Gastroesophageal sphincter (tissue), 4 donors: ENCODE measurements around the gene PDCD1. TPM values are rescaled to one million over a fixed set of nuclear protein-coding genes. Genes with fewer than 3 reads are reported as not detected.

Source experiments
- ATAC-seq: fragments of 150-250 bp; one replicate; pipeline ENCODE4 v1.9.1; 2016; ENCODE audit warnings: mild to moderate bottlenecking, moderate library complexity
- H3K27ac ChIP-seq, 4 donors: fragments of 200-600 bp; sonication (generic) in 3 of 4; 1 replicate in 3 of 4; 2 replicates in 1 of 4; pipeline ENCODE4 v1.5.1; 2016 to 2019
- H3K27me3 ChIP-seq: fragments of 200-600 bp; sonication (generic); one replicate; pipeline ENCODE4 v1.5.1; 2019
- H3K36me3 ChIP-seq, 2 donors: fragments of 200-600 bp; sonication (generic); one replicate each; pipeline ENCODE4 v1.5.1; 2019; ENCODE audit warnings: control low read depth in 1 of 2
- H3K4me1 ChIP-seq, 3 donors: fragments of 200-600 bp; sonication (generic); 1 replicate in 2 of 3; 2 replicates in 1 of 3; pipeline ENCODE4 v1.5.1; 2016 to 2019; ENCODE audit warnings: control low read depth in 2 of 3
- H3K4me3 ChIP-seq, 2 donors: fragments of 200-600 bp; sonication (generic); one replicate each; pipeline ENCODE4 v1.5.1; 2019; ENCODE audit warnings: mild to moderate bottlenecking in 1 of 2, moderate library complexity in 1 of 2
- H3K9me3 ChIP-seq, 3 donors: fragments of 200-600 bp; sonication (generic); one replicate each; pipeline ENCODE4 v1.5.1; 2017 to 2019; ENCODE audit warnings: control low read depth in 2 of 3
- CTCF ChIP-seq, 4 experiments: fragments of 200-600 bp in 2 of 4; fragments of 450-650 bp in 2 of 4; sonication (generic) in 1 of 4; IDR thresholded peaks; one replicate each; pipeline ENCODE4 v1.5.1; 2017 to 2019; ENCODE audit warnings: antibody characterized with exemption in 4 of 4, mild to moderate bottlenecking in 2 of 4, moderate library complexity in 2 of 4
- EP300 ChIP-seq: sonication (generic); formaldehyde crosslinking; IDR thresholded peaks from one replicate; pipeline ENCODE4 v1.6.1; 2017; ENCODE audit warnings: antibody characterized with exemption, mild to moderate bottlenecking
- POLR2A ChIP-seq, 2 donors: fragments of 450-650 bp; IDR thresholded peaks; one replicate each; pipeline ENCODE4 v1.6.1; 2017; ENCODE audit warnings: antibody characterized with exemption in 2 of 2, mild to moderate bottlenecking in 2 of 2, moderate library complexity in 1 of 2
- POLR2AphosphoS5 ChIP-seq: sonication (generic); formaldehyde crosslinking; IDR thresholded peaks from one replicate; pipeline ENCODE4 v1.6.1; 2017; ENCODE audit warnings: antibody characterized with exemption
- WGBS, 2 donors: methylation state at CpG; one replicate each; pipeline ENCODE4 v1.1.5; 2018; ENCODE audit warnings: low coverage in 1 of 2; 5-methylcytosine and 5-hydroxymethylcytosine counted together
- total RNA-seq, 4 donors: library from RNA; depleted of rRNA; stranded (reverse); fragments of >200 nt; gene quantifications; one replicate each; pipeline ENCODE4 v1.1.0, GENCODE V29; 2016

Gene PDCD1
- total RNA-seq, 4 donors from 2014 or later, result 0.19 to 0.54 TPM; not detected in 2

GRCh38 chr2:241901500-241902351 is 43.0 kb upstream of the PDCD1 start:
- peak overlapping the region in 1 of 2 donors; percentile 33 for H3K4me3 ChIP-seq
- TF ChIP-seq EP300, result no peak
- TF ChIP-seq CTCF (IDR thresholded peaks at IDR 0.05), result peak in 1 of 4 experiments; percentile 41
- peaks cover 0 to 25% (median 0%) of the 10 kb centered on the region in 3 donors for H3K4me1 ChIP-seq
- no peak for ATAC-seq
- H3K27me3 ChIP-seq, result peaks cover 12% of the 10 kb centered on the region
- H3K36me3 ChIP-seq, result no peaks in the 10 kb centered on the region
- 79 to 100% methylated on average over 4 to 13 of the region's 54 CpGs for WGBS, 2 donors
- H3K9me3 ChIP-seq, result no peaks in the 10 kb centered on the region
- peak overlapping the region in 1 of 4 donors; percentile 61 for H3K27ac ChIP-seq

GRCh38 chr2:241901018-241901380 is 42.3 kb upstream of the PDCD1 start:
- H3K27me3 ChIP-seq, result peaks cover 12% of the 10 kb centered on the region
- H3K27ac ChIP-seq, result no peak overlapping the region
- TF ChIP-seq EP300 (no peak), POLR2AphosphoS5 (no peak), CTCF (IDR thresholded peaks at IDR 0.05) (no peak), POLR2A (IDR thresholded peaks at IDR 0.05) (no peak)
- no peak for ATAC-seq
- H3K4me1 ChIP-seq, result peaks cover 0 to 28% (median 2%) of the 10 kb centered on the region in 3 donors
- no peaks in the 10 kb centered on the region for H3K9me3 ChIP-seq
- H3K36me3 ChIP-seq, result no peaks in the 10 kb centered on the region
- no peak overlapping the region for H3K4me3 ChIP-seq
- 89 to 91% methylated on average over 10 to 12 of the region's 21 CpGs for WGBS, 2 donors

DNA sequence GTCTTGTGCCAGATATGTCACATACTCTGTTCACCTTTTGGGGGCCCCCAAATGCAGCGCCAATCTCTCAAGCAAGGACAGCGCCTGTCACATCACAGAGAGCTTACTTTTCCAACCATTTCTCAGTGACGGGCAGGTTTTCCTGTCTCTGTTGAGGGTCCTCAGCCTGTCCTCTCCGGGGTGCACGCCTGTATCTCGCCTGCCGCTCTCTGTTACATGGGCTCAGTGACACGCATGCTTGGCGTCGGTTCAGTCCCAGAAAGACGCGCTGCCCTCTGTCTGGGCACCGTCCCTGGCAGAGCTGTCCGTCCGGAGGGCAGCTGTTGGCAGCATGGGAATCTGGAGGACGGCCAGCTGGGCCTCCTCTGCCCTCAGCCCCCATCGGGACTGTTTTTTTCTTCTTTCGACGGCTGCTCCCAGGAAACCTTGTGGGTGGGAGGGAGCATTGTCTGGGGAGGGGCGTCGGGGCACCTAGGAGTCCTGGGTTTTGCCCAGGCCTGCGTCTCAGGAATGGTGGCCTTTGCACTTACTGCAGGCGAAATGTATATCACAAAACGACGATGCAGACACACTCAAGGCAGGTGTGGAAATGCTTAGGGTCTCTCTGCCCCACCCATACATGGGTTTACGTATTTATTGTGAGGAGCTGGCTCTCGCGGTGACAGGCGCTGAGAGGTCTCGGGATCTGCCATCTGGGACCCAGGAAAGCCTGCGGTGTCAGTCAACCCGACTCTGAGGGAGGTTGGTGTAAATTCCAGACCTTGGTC is 41.7 kb upstream of the PDCD1 start:
- H3K27ac ChIP-seq, result no peak overlapping the region
- TF ChIP-seq POLR2AphosphoS5 (no peak), EP300 (no peak), CTCF (IDR thresholded peaks at IDR 0.05) (no peak), POLR2A (IDR thresholded peaks at IDR 0.05) (no peak)

GRCh38 chr2:241898463-241899270 is 40.0 kb upstream of the PDCD1 start:
- H3K27me3 ChIP-seq, result peaks cover 12% of the 10 kb centered on the region
- no peak for ATAC-seq
- WGBS, 2 donors, result 68 to 74% methylated on average over 4 to 6 of the region's 30 CpGs
- no peak for TF ChIP-seq POLR2AphosphoS5
- TF ChIP-seq POLR2A (IDR thresholded peaks at IDR 0.05), result no peak
- TF ChIP-seq EP300, result no peak
- no peaks in the 10 kb centered on the region for H3K9me3 ChIP-seq
- H3K4me1 ChIP-seq, result peaks cover 0 to 30% (median 4%) of the 10 kb centered on the region in 3 donors
- no peak overlapping the region for H3K4me3 ChIP-seq
- no peaks in the 10 kb centered on the region for H3K36me3 ChIP-seq
- H3K27ac ChIP-seq, result no peak overlapping the region

More for the DNA sequence above, 41.7 kb upstream of the PDCD1 start:
- no peaks in the 10 kb centered on the region for H3K36me3 ChIP-seq
- H3K4me3 ChIP-seq, result no peak overlapping the region
- 53 to 94% methylated on average over 3 to 13 of the region's 32 CpGs for WGBS, 2 donors
- peaks cover 12% of the 10 kb centered on the region for H3K27me3 ChIP-seq
- H3K4me1 ChIP-seq, result peaks cover 0 to 30% (median 4%) of the 10 kb centered on the region in 3 donors
- no peaks in the 10 kb centered on the region for H3K9me3 ChIP-seq
- no peak for ATAC-seq
